Measurements from ENCODE around the gene PATE1.

Gene PATE1

DNA sequence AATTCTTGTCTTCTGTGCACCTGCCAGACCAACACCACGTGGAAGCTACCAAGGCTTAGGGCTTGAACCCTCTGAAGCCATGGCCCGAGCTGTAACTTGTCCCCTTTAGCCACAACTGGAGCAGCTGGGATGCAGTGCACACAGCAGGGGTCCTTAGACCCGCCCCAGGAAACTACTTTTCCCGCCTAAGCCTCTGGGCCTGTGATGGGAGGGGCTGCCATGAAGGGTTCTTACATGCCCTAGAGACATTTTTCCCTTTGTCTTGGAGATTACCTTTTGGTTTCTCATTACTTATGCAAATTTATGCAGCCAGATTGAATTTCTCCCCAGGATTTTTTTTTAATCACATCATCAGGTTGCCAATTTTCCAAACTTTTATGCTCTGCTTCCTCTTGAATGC, 51.6 kb downstream of the PATE1 start:
- DNase-seq: no peak
